GM18519 (cell line): ENCODE measurements around the gene SMAP1.

ENCODE experiments used
- ATAC-seq: cut with Tn5 transposase; IDR thresholded peaks from one replicate; pipeline ENCODE4 v1.9.1; 2021; ENCODE audit warnings: mild to moderate bottlenecking, moderate library complexity; ENCODE audit not compliant: unreplicated experiment, low FRiP score

SMAP1 gene

GRCh38 chr6:70838907-70839285, 171.2 kb downstream of the SMAP1 start:
- no peak for ATAC-seq

DNA sequence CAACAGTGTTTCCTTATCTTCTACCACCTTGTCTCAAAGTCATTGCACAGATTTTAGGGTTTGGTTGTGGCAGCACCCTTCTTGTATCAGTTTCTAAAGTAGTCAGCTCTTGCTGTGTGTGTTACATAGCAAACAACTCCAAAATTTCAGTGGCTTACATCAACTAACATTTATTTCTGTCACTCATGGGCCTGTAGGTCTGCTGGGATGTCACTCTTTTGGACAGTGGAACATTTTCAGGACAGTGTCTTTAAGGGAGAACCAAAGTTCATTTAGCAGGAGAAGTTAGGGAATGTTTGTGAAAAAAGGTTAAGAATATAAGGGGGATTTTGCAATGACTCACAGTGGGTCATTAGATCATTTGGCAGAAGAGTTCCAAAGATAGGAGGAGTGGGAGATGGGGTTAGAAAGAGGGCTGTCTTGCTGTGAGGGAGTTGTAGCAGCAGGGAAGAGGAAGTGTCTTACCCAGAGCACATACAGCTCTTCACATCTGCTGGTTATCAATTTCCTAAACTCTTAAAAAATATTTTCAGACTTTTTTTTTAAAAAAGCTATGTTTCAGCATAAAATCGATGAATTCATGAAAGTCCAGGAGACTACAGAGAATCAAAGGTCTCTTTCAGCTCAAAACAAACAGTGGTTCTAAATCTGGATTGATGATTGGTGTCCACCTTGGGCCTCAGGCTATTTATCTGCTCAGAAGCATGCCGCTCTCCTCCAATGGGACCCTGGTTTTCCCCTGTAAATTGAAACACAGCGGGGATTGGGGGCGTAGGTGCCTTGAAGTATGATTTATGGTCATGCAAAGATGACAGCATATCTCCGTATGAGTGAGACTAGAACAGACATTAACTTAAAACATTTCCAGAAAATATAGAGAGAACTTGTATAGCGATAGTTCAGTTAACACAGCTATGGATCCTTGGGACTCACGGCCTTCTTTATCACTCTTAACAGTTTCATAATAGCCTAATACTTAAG, 171.9 kb downstream of the SMAP1 start:
- no peak for ATAC-seq

GRCh38 chr6:70841112-70841511, 173.4 kb downstream of the SMAP1 start:
- no peak for ATAC-seq

GRCh38 chr6:70842541-70842940, 174.9 kb downstream of the SMAP1 start:
- no peak for ATAC-seq

DNA sequence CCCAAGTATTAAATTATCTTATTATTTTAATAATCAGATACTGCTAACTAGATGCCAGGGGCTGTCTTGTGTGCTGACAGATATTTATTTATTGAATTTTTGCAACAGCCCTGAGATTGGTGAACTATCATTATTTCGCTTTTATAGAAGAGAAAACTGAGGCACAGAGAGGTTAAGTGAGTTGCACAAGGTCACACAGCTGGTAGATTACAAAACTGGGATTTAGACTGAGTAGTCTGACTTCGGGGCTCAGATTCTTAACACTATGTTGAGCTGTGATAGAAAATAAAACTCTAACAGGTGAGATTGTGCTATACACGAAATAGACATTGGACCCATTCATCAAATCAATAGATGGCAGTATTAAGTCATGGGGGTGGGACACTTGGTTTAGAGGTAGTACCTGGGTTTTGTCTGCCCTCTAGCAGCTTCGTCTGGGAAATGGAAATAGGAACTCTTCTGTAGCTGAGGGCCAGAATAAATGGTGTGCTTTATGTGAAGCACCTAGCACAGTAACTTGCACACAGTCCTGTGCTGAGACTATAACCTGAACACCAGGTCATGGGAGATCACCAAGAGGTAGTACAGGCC, 175.7 kb downstream of the SMAP1 start:
- no peak for ATAC-seq

DNA sequence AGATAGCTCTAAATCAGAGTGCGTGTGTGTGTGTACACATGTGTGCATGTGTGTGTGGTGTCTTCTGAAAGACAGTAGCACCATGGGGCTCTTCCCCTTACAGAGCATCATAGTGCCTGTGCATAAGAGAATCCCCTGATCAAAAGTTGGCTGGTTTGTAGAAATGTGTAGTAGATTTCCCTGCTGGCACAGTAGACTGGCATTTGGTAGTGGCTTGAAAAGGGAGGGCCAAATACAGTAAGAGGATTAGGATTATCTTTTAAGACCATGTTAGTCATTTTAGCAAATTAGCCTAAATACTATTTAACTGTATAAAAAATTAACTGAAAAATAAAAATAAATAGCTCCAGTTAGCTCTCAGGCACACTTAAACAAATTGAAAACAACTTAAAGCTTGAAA, 176.6 kb downstream of the SMAP1 start:
- ATAC-seq = no peak

GRCh38 chr6:70846207-70846835, 178.6 kb downstream of the SMAP1 start:
- ATAC-seq = no peak

- no peak for ATAC-seq
These were observed 179.7 kb downstream of the SMAP1 start for GRCh38 chr6:70847106-70848084.

DNA sequence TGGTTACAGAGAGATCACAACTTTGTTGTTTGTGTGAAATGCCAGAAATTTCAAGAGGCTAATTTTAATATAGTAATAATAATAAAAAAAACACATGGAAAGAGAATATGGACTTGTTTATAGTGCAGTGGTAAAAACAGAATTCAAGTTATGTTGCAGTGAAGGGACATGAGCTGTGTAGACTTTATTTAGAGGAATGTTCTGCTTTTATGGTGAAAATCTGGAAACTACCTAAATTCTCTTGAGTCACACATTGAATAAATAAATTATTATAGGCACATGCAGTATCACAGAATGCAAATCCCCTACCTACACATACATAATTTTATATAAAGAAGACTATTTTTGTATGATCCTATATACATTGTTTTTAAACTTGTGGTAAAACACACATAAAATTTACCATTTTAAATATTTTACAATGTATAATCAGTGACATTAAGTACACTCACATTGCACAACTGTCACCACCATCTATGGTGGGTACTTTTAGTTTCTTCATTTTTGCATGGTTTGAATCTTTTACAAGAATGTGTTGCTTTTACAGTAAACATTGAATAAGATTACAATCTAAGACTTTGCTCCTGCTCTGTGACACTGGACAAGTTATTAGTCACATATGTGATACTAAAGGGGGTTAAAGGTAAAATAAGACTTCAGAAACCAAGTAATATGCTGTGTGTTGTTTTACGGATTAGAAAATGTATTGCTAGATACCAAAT, 181.8 kb downstream of the SMAP1 start:
- ATAC-seq = no peak

- ATAC-seq = no peak
These were observed 185.1 kb downstream of the SMAP1 start for GRCh38 chr6:70852667-70853246.

- ATAC-seq = peak; percentile 100
These were observed 189.8 kb downstream of the SMAP1 start for GRCh38 chr6:70857387-70858077.

- no peak for ATAC-seq
These were observed 192.4 kb downstream of the SMAP1 start for GRCh38 chr6:70860045-70860444.

- ATAC-seq = no peak
These were observed 193.2 kb downstream of the SMAP1 start for GRCh38 chr6:70860920-70861319.

DNA sequence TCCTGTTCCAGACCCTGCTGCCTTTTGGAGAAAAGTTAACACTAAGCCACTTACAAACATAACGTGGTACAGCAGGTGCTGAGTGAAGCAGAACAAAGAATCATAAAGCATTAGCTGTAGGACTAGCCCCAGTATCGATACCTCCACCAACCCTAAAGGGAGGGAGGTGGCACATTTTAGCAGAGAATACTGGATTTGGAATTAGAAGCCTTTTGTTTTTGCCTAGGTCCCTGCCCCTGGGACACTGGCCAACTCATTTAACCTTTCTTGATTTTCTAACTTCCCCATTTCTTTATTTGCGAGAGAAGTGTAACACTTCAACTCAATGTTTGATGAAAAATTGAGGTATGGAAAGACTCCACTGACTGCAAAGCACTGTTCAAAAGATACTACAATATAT, 195.7 kb downstream of the SMAP1 start:
- no peak for ATAC-seq

GRCh38 chr6:70864401-70864800, 196.7 kb downstream of the SMAP1 start:
- no peak for ATAC-seq

DNA sequence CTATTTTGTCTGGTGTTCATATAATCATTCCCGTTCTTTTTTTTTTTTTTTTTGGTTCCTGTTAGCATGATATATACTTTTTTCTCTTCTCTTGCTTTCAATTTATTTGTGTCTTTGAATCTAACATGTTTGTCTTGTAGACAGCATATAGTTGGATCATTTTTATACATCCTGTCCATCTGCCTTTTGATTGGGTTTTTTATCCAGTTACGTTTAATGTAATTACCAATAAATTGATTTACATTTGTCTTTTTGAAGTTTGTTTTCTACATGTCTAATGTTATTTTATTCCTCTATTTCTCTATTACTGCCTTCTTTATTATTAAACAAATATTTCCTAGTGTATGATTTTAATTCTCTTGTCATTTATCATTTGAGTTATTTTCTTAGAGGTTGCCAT, 204.8 kb downstream of the SMAP1 start:
- no peak for ATAC-seq

DNA sequence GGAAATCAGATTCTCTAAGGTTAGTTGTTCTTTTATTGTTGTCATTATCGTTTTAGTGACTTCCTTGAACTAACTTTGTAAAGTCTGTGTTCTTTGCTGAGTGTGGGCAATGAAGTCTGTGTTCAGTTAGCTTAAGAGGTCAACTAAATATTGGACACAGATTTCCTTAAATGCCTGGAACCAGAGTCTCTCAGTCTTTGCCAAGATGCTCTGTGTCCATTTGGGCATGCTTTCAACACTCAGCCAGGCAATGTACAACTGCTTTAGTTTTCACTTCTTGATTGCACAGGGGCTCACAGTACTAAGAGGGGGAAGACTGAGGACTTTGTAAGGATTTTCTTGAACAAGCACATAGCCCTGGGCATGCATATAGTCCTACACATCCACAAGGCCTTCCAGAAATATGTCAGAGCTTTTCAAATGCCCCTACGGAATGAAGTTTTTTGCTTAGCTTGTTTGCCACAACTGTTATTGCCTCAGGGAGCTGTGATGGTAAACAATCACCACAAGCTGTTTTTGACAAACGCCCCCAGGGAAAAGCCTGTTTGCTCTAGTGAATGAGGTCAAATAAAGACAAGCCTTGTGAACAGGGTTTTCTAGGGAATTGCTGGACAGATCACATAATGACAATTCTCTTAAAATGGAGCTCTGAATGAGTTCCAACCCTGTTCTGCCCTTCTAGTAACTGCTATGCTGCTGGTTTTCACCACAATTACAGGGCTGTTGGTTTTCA, 206.7 kb downstream of the SMAP1 start:
- no peak for ATAC-seq

- ATAC-seq = no peak
These were observed 211.8 kb downstream of the SMAP1 start for GRCh38 chr6:70879496-70879895.
